ENCODE data around the gene SLC9B1. TPM values are rescaled to one million over a fixed set of nuclear protein-coding genes. Genes with fewer than 3 reads are reported as not detected.

Gene SLC9B1, protein sequence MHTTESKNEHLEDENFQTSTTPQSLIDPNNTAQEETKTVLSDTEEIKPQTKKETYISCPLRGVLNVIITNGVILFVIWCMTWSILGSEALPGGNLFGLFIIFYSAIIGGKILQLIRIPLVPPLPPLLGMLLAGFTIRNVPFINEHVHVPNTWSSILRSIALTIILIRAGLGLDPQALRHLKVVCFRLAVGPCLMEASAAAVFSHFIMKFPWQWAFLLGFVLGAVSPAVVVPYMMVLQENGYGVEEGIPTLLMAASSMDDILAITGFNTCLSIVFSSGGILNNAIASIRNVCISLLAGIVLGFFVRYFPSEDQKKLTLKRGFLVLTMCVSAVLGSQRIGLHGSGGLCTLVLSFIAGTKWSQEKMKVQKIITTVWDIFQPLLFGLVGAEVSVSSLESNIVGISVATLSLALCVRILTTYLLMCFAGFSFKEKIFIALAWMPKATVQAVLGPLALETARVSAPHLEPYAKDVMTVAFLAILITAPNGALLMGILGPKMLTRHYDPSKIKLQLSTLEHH
- polyA plus RNA-seq, result 1.0 TPM
- long read RNA-seq, donor 1, result 0 reads
- long read RNA-seq, donor 2, result 0 reads
- long read RNA-seq, donor 3, result 0 reads
- long read RNA-seq, donor 4, result 0 reads
- long read RNA-seq, donor 5, result 0 reads
- long read RNA-seq, donor 6, partial matches to known transcripts, result 6 of 6 reads
- long read RNA-seq, donor 6, other reads (novel, unspliced or antisense), result 0 of 6 reads
- long read RNA-seq, donor 7, result 0 reads
- long read RNA-seq, donor 8, result 0 reads
- long read RNA-seq, donor 9, result 0 reads
- long read RNA-seq, donor 10, result 0 reads
- long read RNA-seq, donor 11, result 0 reads

DNA sequence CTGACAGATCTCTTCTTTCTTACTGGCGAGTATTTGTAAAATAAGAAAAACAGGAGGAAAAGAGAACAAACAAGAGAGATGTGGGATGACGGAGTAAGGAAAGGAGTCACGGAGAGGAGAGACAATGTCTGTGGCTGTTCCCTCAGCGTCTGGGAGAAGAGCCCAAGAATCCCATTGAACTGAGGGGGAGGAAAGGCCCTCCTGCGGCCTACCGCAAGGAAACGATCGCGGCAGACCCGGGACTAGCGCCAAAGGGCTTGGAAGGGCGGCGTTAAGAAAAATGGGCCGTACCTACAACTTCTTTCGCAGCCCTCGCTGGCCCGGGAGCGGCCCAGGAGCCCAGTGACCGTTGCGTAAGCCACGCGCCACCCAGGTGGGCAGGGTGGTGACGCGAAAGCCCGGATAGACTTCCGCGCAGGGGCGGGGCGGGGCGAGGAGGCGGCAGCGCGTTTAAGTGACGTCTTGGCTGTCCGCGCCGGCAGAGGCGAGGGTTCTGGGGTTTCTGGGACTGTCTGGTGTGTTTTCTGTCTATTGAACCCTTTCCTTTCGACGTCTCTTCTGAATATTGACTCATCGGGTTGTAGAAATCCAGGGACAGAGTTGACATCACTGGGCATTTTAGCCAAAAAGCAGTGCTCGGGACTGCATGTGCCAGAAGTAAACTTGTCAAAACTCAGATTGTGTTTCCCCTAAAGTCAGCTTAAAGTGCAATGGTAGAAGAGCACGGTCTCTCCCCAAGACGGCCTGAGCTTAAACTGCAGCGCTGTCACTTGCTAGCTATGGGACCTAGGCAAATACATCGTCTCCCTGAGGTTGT is at the start of gene SLC9B1:
Gene SLC9B1 (minus strand): TSS at position 398 of the 817 bp plus-strand sequence. CDS start 27,994 bp downstream, outside the sequence.
- peak; percentile 96 to 98 for DNase-seq
- H3K4me3 ChIP-seq (ENCODE audit: low read length), result peak within 1 kb of the TSS; percentile 56
- H3K9me3 ChIP-seq (ENCODE audit: control insufficient read depth, low read depth, low read length), result no peaks in the 10 kb centered on the region
- no peaks in the 10 kb centered on the region for H3K27me3 ChIP-seq (ENCODE audit: control insufficient read depth, insufficient read depth, low read length)
- no peaks in the 10 kb centered on the region for H3K4me1 ChIP-seq (ENCODE audit: control insufficient read depth, insufficient read depth, low read length)
- no CpG with 5 or more reads among the region's 46 CpGs for WGBS (ENCODE audit: insufficient coverage, low lambda C conversion rate)
- H3K36me3 ChIP-seq (ENCODE audit: control insufficient read depth, insufficient read depth, low read length), result no peaks in the 10 kb centered on the region
- H3K27ac ChIP-seq (ENCODE audit: low read length), result peak within 1 kb of the TSS; percentile 87

DNA sequence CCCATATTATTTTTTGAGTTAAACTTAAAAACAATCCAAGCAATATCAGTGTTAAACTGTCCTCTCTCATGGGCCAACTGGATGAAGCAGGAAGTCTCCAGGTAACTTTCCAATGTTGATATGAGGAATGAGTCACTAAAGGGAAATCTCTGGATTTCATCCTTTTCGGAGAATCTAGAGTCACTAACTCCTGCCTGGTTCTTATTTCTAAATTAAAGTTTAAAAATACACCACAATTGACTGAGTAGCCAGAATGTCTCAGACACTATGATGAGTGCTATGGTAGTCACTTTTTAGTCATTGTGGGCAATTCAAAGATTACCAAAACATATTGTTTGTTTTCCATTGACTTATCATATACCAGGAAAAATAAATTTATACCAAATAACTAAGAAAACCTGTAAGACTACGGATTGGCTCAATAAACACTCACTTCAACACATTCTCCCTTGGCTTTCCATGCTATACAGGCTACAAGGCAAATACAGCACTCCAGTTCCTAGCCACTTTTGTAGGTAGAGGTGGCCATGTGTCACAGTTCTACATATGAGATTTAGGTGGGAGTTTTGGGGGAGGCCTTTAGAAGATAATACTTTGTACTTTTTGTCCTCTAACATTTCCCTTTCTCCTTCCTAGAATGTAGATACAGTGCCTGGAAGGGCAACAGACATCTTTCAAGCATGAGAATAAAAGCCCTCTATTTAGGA is 48.5 kb upstream of the SLC9B1 start:
- no CpG with 5 or more reads among the region's 2 CpGs for WGBS (ENCODE audit: insufficient coverage, low lambda C conversion rate)
- no peaks in the 10 kb centered on the region for H3K36me3 ChIP-seq (ENCODE audit: control insufficient read depth, insufficient read depth, low read length)
- no peak overlapping the region for H3K4me3 ChIP-seq (ENCODE audit: low read length)
- H3K27me3 ChIP-seq (ENCODE audit: control insufficient read depth, insufficient read depth, low read length), result no peaks in the 10 kb centered on the region
- no peaks in the 10 kb centered on the region for H3K4me1 ChIP-seq (ENCODE audit: control insufficient read depth, insufficient read depth, low read length)
- no peaks in the 10 kb centered on the region for H3K9me3 ChIP-seq (ENCODE audit: control insufficient read depth, low read depth, low read length)
- H3K27ac ChIP-seq (ENCODE audit: low read length), result no peak overlapping the region
- DNase-seq, result no peak

GRCh38 chr4:103060453-103061148 is 41.1 kb upstream of the SLC9B1 start:
- WGBS (ENCODE audit: insufficient coverage, low lambda C conversion rate), result 100% methylated on average over 1 of the region's 2 CpGs
- Histone ChIP-seq H3K4me3 (ENCODE audit: low read length) (no peak overlapping the region), H3K27me3 (ENCODE audit: control insufficient read depth, insufficient read depth, low read length) (no peaks in the 10 kb centered on the region), H3K27ac (ENCODE audit: low read length) (no peak overlapping the region), H3K4me1 (ENCODE audit: control insufficient read depth, insufficient read depth, low read length) (no peaks in the 10 kb centered on the region), H3K36me3 (ENCODE audit: control insufficient read depth, insufficient read depth, low read length) (no peaks in the 10 kb centered on the region), H3K9me3 (ENCODE audit: control insufficient read depth, low read depth, low read length) (no peaks in the 10 kb centered on the region)
- DNase-seq, result no peak

DNA sequence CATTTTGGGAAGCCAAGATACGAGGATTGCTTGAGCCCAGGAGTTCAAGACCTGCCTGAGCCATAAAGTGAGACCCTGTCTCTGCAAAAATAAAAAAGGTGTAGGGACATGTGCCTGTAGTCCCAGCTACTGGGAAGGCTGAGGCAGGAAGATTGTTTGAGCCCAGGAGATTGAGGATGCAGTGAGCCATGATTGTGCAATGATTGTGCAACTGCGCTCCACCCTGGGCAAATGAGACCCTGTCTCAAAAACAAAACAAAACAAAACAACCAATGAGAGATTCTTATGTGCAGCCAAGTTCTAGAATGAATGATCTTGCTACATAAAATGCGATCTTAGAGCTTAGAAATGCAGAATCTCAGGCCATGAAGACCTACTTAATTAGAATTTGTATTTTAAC is 34.5 kb upstream of the SLC9B1 start:
- Histone ChIP-seq H3K36me3 (ENCODE audit: control insufficient read depth, insufficient read depth, low read length) (no peaks in the 10 kb centered on the region), H3K9me3 (ENCODE audit: control insufficient read depth, low read depth, low read length) (no peaks in the 10 kb centered on the region), H3K4me3 (ENCODE audit: low read length) (no peak overlapping the region), H3K4me1 (ENCODE audit: control insufficient read depth, insufficient read depth, low read length) (no peaks in the 10 kb centered on the region), H3K27ac (ENCODE audit: low read length) (no peak overlapping the region), H3K27me3 (ENCODE audit: control insufficient read depth, insufficient read depth, low read length) (no peaks in the 10 kb centered on the region)
- DNase-seq, result no peak
- WGBS (ENCODE audit: insufficient coverage, low lambda C conversion rate), result no CpG with 5 or more reads among the region's 3 CpGs

DNA sequence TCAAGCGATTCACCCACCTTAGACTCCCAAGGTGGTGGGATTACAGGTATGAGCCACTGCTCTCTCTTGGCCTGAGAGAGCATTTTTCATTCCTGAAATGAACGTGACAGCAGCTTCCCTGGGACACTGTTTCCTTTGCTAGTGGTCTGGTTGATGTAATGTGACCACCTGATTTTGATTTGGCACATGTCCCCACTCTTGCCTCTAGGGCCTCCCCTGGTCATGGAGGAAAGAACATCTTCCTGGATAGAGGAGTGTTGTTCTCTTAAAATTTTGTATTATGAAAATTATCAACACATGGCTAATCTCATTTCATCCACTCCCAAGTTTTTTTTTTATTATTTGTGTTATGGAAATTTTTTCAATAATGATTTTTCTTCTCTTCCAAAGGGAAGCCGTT is 33.3 kb upstream of the SLC9B1 start:
- no peaks in the 10 kb centered on the region for H3K4me1 ChIP-seq (ENCODE audit: control insufficient read depth, insufficient read depth, low read length)
- DNase-seq, result no peak
- no peaks in the 10 kb centered on the region for H3K9me3 ChIP-seq (ENCODE audit: control insufficient read depth, low read depth, low read length)
- H3K27me3 ChIP-seq (ENCODE audit: control insufficient read depth, insufficient read depth, low read length), result no peaks in the 10 kb centered on the region
- WGBS (ENCODE audit: insufficient coverage, low lambda C conversion rate), result no CpG with 5 or more reads among the region's 3 CpGs
- no peak overlapping the region for H3K27ac ChIP-seq (ENCODE audit: low read length)
- no peak overlapping the region for H3K4me3 ChIP-seq (ENCODE audit: low read length)
- H3K36me3 ChIP-seq (ENCODE audit: control insufficient read depth, insufficient read depth, low read length), result no peaks in the 10 kb centered on the region

DNA sequence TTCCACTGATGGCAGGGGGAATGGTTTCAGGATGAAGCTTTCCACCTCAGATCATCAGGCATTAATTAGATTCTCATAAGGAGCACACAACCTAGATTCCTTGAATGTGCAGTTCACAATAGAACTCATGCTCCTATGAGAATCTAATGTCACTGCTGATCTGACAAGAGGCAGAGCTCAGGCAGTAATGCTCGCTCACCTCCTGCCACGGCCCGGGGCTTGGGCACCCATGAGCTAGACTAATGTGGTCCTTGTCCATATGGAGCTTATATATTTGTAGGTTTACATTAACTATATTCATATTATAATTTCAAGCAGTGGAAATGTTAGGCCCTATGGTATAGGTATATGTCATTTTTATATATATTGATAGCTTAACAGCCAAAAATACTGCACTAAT is 32.6 kb upstream of the SLC9B1 start:
- Histone ChIP-seq H3K27ac (ENCODE audit: low read length) (no peak overlapping the region), H3K9me3 (ENCODE audit: control insufficient read depth, low read depth, low read length) (no peaks in the 10 kb centered on the region), H3K27me3 (ENCODE audit: control insufficient read depth, insufficient read depth, low read length) (no peaks in the 10 kb centered on the region), H3K36me3 (ENCODE audit: control insufficient read depth, insufficient read depth, low read length) (no peaks in the 10 kb centered on the region), H3K4me3 (ENCODE audit: low read length) (no peak overlapping the region), H3K4me1 (ENCODE audit: control insufficient read depth, insufficient read depth, low read length) (no peaks in the 10 kb centered on the region)
- WGBS (ENCODE audit: insufficient coverage, low lambda C conversion rate), result no CpG with 5 or more reads among the region's 3 CpGs
- DNase-seq, result no peak

DNA sequence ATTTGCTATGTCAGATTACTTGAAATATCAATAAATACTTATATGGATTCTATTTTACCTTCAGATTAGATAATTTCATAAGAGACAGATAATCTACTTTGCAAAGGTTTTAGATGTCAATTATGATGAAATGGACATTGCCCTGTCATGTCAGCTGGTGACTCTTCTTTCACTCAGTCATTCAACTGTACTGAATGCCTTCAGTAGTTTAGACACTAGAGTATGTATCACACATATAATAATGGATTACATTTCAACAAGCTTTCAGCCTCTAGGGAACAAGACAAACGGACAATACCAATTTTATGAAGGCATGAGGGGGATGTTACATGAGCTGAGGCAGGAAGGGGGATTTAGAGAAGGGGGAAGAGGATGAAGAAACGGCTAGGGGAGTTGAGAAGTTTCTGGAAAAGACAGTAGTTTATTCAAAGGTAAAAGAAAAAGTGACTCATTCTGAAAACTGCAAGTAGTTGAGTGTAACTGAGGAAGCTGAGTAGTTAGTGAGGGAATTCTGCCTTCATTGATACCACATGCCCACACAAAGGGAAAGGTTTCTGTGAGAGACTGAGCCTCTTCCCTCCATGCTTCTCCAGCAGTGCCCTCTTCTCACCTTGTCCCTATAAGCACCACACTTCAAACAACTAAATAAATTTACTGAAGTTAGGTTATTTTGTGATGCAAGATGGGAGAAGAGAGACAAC is 31.4 kb upstream of the SLC9B1 start:
- Histone ChIP-seq H3K4me1 (ENCODE audit: control insufficient read depth, insufficient read depth, low read length) (no peaks in the 10 kb centered on the region), H3K4me3 (ENCODE audit: low read length) (no peak overlapping the region), H3K36me3 (ENCODE audit: control insufficient read depth, insufficient read depth, low read length) (no peaks in the 10 kb centered on the region), H3K9me3 (ENCODE audit: control insufficient read depth, low read depth, low read length) (no peaks in the 10 kb centered on the region), H3K27me3 (ENCODE audit: control insufficient read depth, insufficient read depth, low read length) (no peaks in the 10 kb centered on the region), H3K27ac (ENCODE audit: low read length) (no peak overlapping the region)
- DNase-seq, result no peak
- 80% methylated on average over 1 of the region's 2 CpGs for WGBS (ENCODE audit: insufficient coverage, low lambda C conversion rate)

DNA sequence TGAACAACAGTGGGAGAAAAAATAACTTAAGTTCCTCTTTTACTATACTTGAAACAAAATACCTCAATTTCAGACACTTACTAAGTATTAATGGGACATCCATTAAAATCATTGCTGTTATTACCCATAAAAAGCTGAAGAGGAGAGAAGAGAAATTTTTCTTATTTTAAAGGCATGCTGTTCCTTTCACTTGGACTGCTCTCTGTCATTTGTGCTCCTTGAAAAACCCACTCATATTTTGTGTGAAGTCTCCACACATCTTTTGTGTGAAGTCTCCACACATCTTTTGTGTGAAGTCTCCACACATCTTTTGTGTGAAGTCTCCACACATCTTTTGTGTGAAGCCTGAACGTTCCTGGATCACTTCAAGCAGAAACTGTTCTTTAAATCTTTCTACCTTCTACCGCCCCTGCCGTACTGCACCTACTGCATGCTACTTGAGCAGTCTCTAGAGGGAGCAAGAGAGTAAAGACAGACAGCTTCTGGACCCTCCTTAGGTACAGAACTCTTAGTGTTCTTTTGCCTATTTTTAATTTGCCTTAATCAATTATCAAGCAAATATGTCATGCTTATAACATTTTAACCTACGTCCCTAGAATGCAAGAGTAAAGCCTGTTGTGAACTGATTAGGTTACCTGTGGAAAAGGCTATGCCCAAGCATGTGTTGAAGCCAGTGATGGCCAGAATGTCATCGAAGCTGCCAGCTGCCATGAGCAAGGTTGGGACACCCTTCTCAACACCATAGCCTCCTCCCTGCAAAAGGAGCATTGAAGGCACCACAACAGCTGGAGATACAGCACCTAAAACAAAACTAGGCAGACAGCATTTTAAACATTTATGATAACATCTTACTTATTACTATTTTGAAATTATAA is 27.1 kb upstream of the SLC9B1 start:
- 41% methylated on average over 3 of the region's 5 CpGs for WGBS (ENCODE audit: insufficient coverage, low lambda C conversion rate)
- DNase-seq, result peak; percentile 19 to 37
- no peaks in the 10 kb centered on the region for H3K4me1 ChIP-seq (ENCODE audit: control insufficient read depth, insufficient read depth, low read length)
- H3K36me3 ChIP-seq (ENCODE audit: control insufficient read depth, insufficient read depth, low read length), result no peaks in the 10 kb centered on the region
- H3K4me3 ChIP-seq (ENCODE audit: low read length), result no peak overlapping the region
- H3K27me3 ChIP-seq (ENCODE audit: control insufficient read depth, insufficient read depth, low read length), result no peaks in the 10 kb centered on the region
- H3K9me3 ChIP-seq (ENCODE audit: control insufficient read depth, low read depth, low read length), result no peaks in the 10 kb centered on the region
- no peak overlapping the region for H3K27ac ChIP-seq (ENCODE audit: low read length)
